Uterus (tissue), 4 donors: ENCODE measurements around the gene SARS2. TPM values are rescaled to one million over a fixed set of nuclear protein-coding genes. Genes with fewer than 3 reads are reported as not detected.
"Not testable (repeated sequence)": the region's sequence is repeated elsewhere in the genome, so short reads cannot be mapped to it uniquely, and the experiment has no call there.

ENCODE experiments used
- DNase-seq, 2 donors: peaks; one replicate each; pipeline ENCODE4 v3.0.0-alpha.2; 2019 to 2020
- H3K27ac ChIP-seq, 2 donors: fragments of 200-600 bp; sonication (generic); 1 replicate in 1 of 2; 2 replicates in 1 of 2; pipeline ENCODE4 v1.5.1; 2016 to 2018
- H3K27me3 ChIP-seq, 2 donors: fragments of 200-600 bp; sonication (generic); one replicate each; pipeline ENCODE4 v1.5.1; 2018 to 2019; ENCODE audit warnings: control low read depth in 1 of 2
- H3K36me3 ChIP-seq, 2 donors: fragments of 200-600 bp; sonication (generic); one replicate each; pipeline ENCODE4 v1.5.1; 2019; ENCODE audit warnings: control low read depth in 1 of 2
- H3K4me1 ChIP-seq, 2 donors: fragments of 200-600 bp; sonication (generic); one replicate each; pipeline ENCODE4 v1.5.1; 2018 to 2019; ENCODE audit warnings: control low read depth in 1 of 2
- H3K4me3 ChIP-seq, 2 donors: fragments of 200-600 bp; sonication (generic); 1 replicate in 1 of 2; 2 replicates in 1 of 2; pipeline ENCODE4 v1.5.1; 2018 to 2019; ENCODE audit warnings: mild to moderate bottlenecking in 1 of 2
- H3K9me3 ChIP-seq, 2 donors: fragments of 200-600 bp; sonication (generic); one replicate each; pipeline ENCODE4 v1.5.1; 2019; ENCODE audit warnings: control low read depth in 1 of 2
- CTCF ChIP-seq, 4 experiments: fragments of 200-600 bp in 2 of 4; fragments of 450-650 bp in 2 of 4; sonication (generic) in 2 of 4; IDR thresholded peaks; one replicate each; pipeline ENCODE4 v1.5.1; 2016 to 2019; ENCODE audit warnings: antibody characterized with exemption in 4 of 4, mild to moderate bottlenecking in 2 of 4, moderate library complexity in 1 of 4
- POLR2A ChIP-seq, 2 donors: fragments of 450-650 bp; IDR thresholded peaks; one replicate each; pipeline ENCODE4 v1.6.1; 2016; ENCODE audit warnings: antibody characterized with exemption in 2 of 2, mild to moderate bottlenecking in 1 of 2, moderate library complexity in 1 of 2
- intact Hi-C: fragments of 100-400 bp; cut with DNase I; formaldehyde crosslinking; loops from one replicate; pipeline ENCODE4 v1.15.1; 2023; ENCODE audit warnings: low total_unique reads
- total RNA-seq, 4 donors: library from RNA; depleted of rRNA in 3 of 4; stranded (reverse); fragments of >200 nt in 3 of 4; gene quantifications; one replicate each; pipeline versions ENCODE4 v1.1.0 to v1.2.4, GENCODE V29; 2014 to 2023
- donor health status: DM: yes; HTN: yes; CAD: no.

SARS2 gene
- total RNA-seq, 4 donors from 2014 or later = 1.3 to 18.4 (median 10.6) TPM

GRCh38 chr19:38891771-38892170 lies 38.8 kb downstream of the SARS2 start:
- H3K27me3 ChIP-seq = no peaks in the 10 kb centered on the region
- no peak overlapping the region for H3K27ac ChIP-seq
- H3K36me3 ChIP-seq = no peaks in the 10 kb centered on the region
- H3K9me3 ChIP-seq = no peaks in the 10 kb centered on the region
- H3K4me1 ChIP-seq = no peaks in the 10 kb centered on the region
- no peak overlapping the region for H3K4me3 ChIP-seq
- intact Hi-C loops = no loop called here
- TF ChIP-seq POLR2A (IDR thresholded peaks at IDR 0.05) = no peak
- no peak for TF ChIP-seq CTCF (IDR thresholded peaks at IDR 0.05)
- DNase-seq = no peak

GRCh38 chr19:38890686-38891085 lies 39.9 kb downstream of the SARS2 start:
- no peak for DNase-seq
- Histone ChIP-seq H3K4me3 (no peak overlapping the region), H3K4me1 (no peaks in the 10 kb centered on the region), H3K27ac (no peak overlapping the region), H3K27me3 (no peaks in the 10 kb centered on the region), H3K36me3 (no peaks in the 10 kb centered on the region), H3K9me3 (no peaks in the 10 kb centered on the region)
- TF ChIP-seq POLR2A (IDR thresholded peaks at IDR 0.05) (no peak), CTCF (IDR thresholded peaks at IDR 0.05) (no peak)
- intact Hi-C loops = no loop called here

GRCh38 chr19:38889803-38890202 lies 40.8 kb downstream of the SARS2 start:
- intact Hi-C loops = no loop called here
- Histone ChIP-seq H3K27me3 (no peaks in the 10 kb centered on the region), H3K4me1 (no peaks in the 10 kb centered on the region), H3K4me3 (no peak overlapping the region), H3K27ac (no peak overlapping the region), H3K9me3 (no peaks in the 10 kb centered on the region), H3K36me3 (no peaks in the 10 kb centered on the region)
- TF ChIP-seq POLR2A (IDR thresholded peaks at IDR 0.05) = no peak
- no peak for TF ChIP-seq CTCF (IDR thresholded peaks at IDR 0.05)
- no peak for DNase-seq

GRCh38 chr19:38888876-38889275 lies 41.7 kb downstream of the SARS2 start:
- Histone ChIP-seq H3K4me3 (no peak overlapping the region), H3K27me3 (no peaks in the 10 kb centered on the region), H3K36me3 (no peaks in the 10 kb centered on the region), H3K4me1 (no peaks in the 10 kb centered on the region), H3K9me3 (no peaks in the 10 kb centered on the region), H3K27ac (no peak overlapping the region)
- DNase-seq = no peak
- intact Hi-C loops = no loop called here
- TF ChIP-seq CTCF (IDR thresholded peaks at IDR 0.05) (no peak), POLR2A (IDR thresholded peaks at IDR 0.05) (no peak)

- intact Hi-C loops, H3K4me1 ChIP-seq, H3K27ac ChIP-seq, H3K36me3 ChIP-seq, H3K9me3 ChIP-seq, H3K27me3 ChIP-seq, H3K4me3 ChIP-seq, DNase-seq: not testable (repeated sequence)
Measured at GRCh38 chr19:38884691-38885090, 45.9 kb downstream of the SARS2 start.

GRCh38 chr19:38883286-38883685 lies 47.3 kb downstream of the SARS2 start:
- Histone ChIP-seq H3K36me3 (no peaks in the 10 kb centered on the region), H3K4me1 (no peaks in the 10 kb centered on the region), H3K4me3 (no peak overlapping the region), H3K9me3 (no peaks in the 10 kb centered on the region), H3K27ac (no peak overlapping the region), H3K27me3 (no peaks in the 10 kb centered on the region)
- DNase-seq = no peak
- intact Hi-C loops = no loop called here
- TF ChIP-seq POLR2A (IDR thresholded peaks at IDR 0.05) (no peak), CTCF (IDR thresholded peaks at IDR 0.05) (no peak)
